Ishikawa (cell line): Measurements from ENCODE around the gene MYO9B.

Experiments
- CEBPB ChIP-seq: IDR thresholded peaks from 2 replicates; pipeline ENCODE4 v1.6.1; 2012
- CREB1 ChIP-seq: IDR thresholded peaks from 2 replicates; pipeline ENCODE4 v1.6.1; 2012; ENCODE audit warnings: low read depth
- EGR1 ChIP-seq: IDR thresholded peaks from 2 replicates; pipeline ENCODE4 v1.6.1; 2012
- EP300 ChIP-seq: IDR thresholded peaks from 2 replicates; pipeline ENCODE4 v1.6.1; 2012; ENCODE audit warnings: borderline replicate concordance
- FOXM1 ChIP-seq: IDR thresholded peaks from 2 replicates; pipeline ENCODE4 v1.6.1; 2012; ENCODE audit warnings: low read depth, borderline replicate concordance
- MAX ChIP-seq: IDR thresholded peaks from 2 replicates; pipeline ENCODE4 v1.6.1; 2012
- NFIC ChIP-seq: IDR thresholded peaks from 2 replicates; pipeline ENCODE4 v1.6.1; 2012
- RAD21 ChIP-seq: IDR thresholded peaks from 2 replicates; pipeline ENCODE4 v1.6.1; 2012; ENCODE audit warnings: low read depth
- REST ChIP-seq: IDR thresholded peaks from 2 replicates; pipeline ENCODE4 v1.6.1; 2012; ENCODE audit warnings: low read depth, mild to moderate bottlenecking
- TAF1 ChIP-seq: IDR thresholded peaks from 2 replicates; pipeline ENCODE4 v1.6.1; 2012; ENCODE audit warnings: low read depth, mild to moderate bottlenecking
- TCF12 ChIP-seq: IDR thresholded peaks from 2 replicates; pipeline ENCODE4 v1.6.1; 2012; ENCODE audit warnings: low read depth
- TEAD4 ChIP-seq: IDR thresholded peaks from 2 replicates; pipeline ENCODE4 v1.6.1; 2012
- USF1 ChIP-seq: IDR thresholded peaks from 2 replicates; pipeline ENCODE4 v1.6.1; 2012
- YY1 ChIP-seq: IDR thresholded peaks from 2 replicates; pipeline ENCODE4 v1.6.1; 2012; ENCODE audit warnings: low read depth
- ZBTB7A ChIP-seq: IDR thresholded peaks from 2 replicates; pipeline ENCODE4 v1.6.1; 2012; ENCODE audit warnings: low read depth

MYO9B gene

GRCh38 chr19:17259934-17260333 lies 184.4 kb downstream of the MYO9B start:
- TF ChIP-seq CREB1: no peak
- TF ChIP-seq EGR1: no peak
- TF ChIP-seq RAD21: no peak
- TF ChIP-seq TEAD4: no peak
- TF ChIP-seq REST: no peak
- TF ChIP-seq TAF1: no peak
- TF ChIP-seq MAX: no peak
- TF ChIP-seq TCF12: no peak
- no peak for TF ChIP-seq USF1
- TF ChIP-seq FOXM1: no peak
- no peak for TF ChIP-seq NFIC
- TF ChIP-seq CEBPB: no peak
- TF ChIP-seq ZBTB7A: no peak
- no peak for TF ChIP-seq EP300
- no peak for TF ChIP-seq YY1

GRCh38 chr19:17260842-17261325 lies 185.3 kb downstream of the MYO9B start:
- peak; percentile 68 for TF ChIP-seq MAX
- TF ChIP-seq RAD21: peak; percentile 72
- TF ChIP-seq TEAD4: no peak
- no peak for TF ChIP-seq REST

- TF ChIP-seq NFIC: no peak
- TF ChIP-seq YY1: no peak
- no peak for TF ChIP-seq ZBTB7A
- TF ChIP-seq CEBPB: no peak
- TF ChIP-seq TAF1: no peak
- no peak for TF ChIP-seq EGR1
- no peak for TF ChIP-seq FOXM1
- no peak for TF ChIP-seq USF1
- TF ChIP-seq EP300: no peak
- TF ChIP-seq MAX: no peak
- no peak for TF ChIP-seq RAD21
- TF ChIP-seq CREB1: no peak
- TF ChIP-seq TEAD4: no peak
Measured at GRCh38 chr19:17262557-17262956, 187.0 kb downstream of the MYO9B start.
